ENCODE results near the gene FAM98C. TPM values are rescaled to one million over a fixed set of nuclear protein-coding genes. Genes with fewer than 3 reads are reported as not detected.

The FAM98C gene
- total RNA-seq, 4 donors from 2014 or later = 4.1 to 24.7 (median 20.1) TPM

- TF ChIP-seq CTCF (IDR thresholded peaks at IDR 0.05; ENCODE audit: low read depth) = no peak
Observed at GRCh38 chr19:38392707-38393308, 10.1 kb upstream of the FAM98C start.

GRCh38 chr19:38394488-38394887 is 8.4 kb upstream of the FAM98C start:
- no peak for TF ChIP-seq CTCF (IDR thresholded peaks at IDR 0.05; ENCODE audit: low read depth)

GRCh38 chr19:38395381-38396114 is 7.3 kb upstream of the FAM98C start:
- TF ChIP-seq CTCF (IDR thresholded peaks at IDR 0.05; ENCODE audit: low read depth) = no peak

- TF ChIP-seq CTCF (IDR thresholded peaks at IDR 0.05; ENCODE audit: low read depth) = no peak
Observed at GRCh38 chr19:38399081-38399480, 3.8 kb upstream of the FAM98C start.

- TF ChIP-seq CTCF (IDR thresholded peaks at IDR 0.05; ENCODE audit: low read depth) = no peak
Observed at GRCh38 chr19:38399537-38399936, 3.4 kb upstream of the FAM98C start.

GRCh38 chr19:38400361-38400760 is 2.5 kb upstream of the FAM98C start:
- no peak for TF ChIP-seq CTCF (IDR thresholded peaks at IDR 0.05; ENCODE audit: low read depth)

GRCh38 chr19:38401148-38401547 is 1.7 kb upstream of the FAM98C start:
- no peak for TF ChIP-seq CTCF (IDR thresholded peaks at IDR 0.05; ENCODE audit: low read depth)

Measured in subcutaneous adipose tissue (tissue), 4 donors.